Measurements from ENCODE around the gene MEP1B. TPM values are rescaled to one million over a fixed set of nuclear protein-coding genes. Genes with fewer than 3 reads are reported as not detected.
"Not testable (repeated sequence)": the region's sequence is repeated elsewhere in the genome, so short reads cannot be mapped to it uniquely, and the experiment has no call there.

The MEP1B gene
- total RNA-seq, 1 donor from 2014 or later = 0.10 TPM

- intact Hi-C loops (cut with micrococcal nuclease) = no loop called here
These were observed 18.7 kb downstream of the MEP1B start for GRCh38 chr18:32208577-32208976.

- intact Hi-C loops (cut with micrococcal nuclease) = no loop called here
These were observed 20.0 kb downstream of the MEP1B start for GRCh38 chr18:32209685-32210445.

GRCh38 chr18:32213693-32214092 lies 23.9 kb downstream of the MEP1B start:
- intact Hi-C loops (cut with micrococcal nuclease) = no loop called here

- intact Hi-C loops (cut with micrococcal nuclease) = no loop called here
These were observed 26.6 kb downstream of the MEP1B start for GRCh38 chr18:32216390-32216789.

- intact Hi-C loops (cut with micrococcal nuclease) = no loop called here
These were observed 29.7 kb downstream of the MEP1B start for GRCh38 chr18:32219431-32220018.

- intact Hi-C loops (cut with micrococcal nuclease) = not testable (repeated sequence)
These were observed 43.5 kb downstream of the MEP1B start for GRCh38 chr18:32233348-32233747.

GRCh38 chr18:32237049-32237448 lies 47.2 kb downstream of the MEP1B start:
- intact Hi-C loops (cut with micrococcal nuclease) = no loop called here

- intact Hi-C loops (cut with micrococcal nuclease) = no loop called here
These were observed 48.9 kb downstream of the MEP1B start for GRCh38 chr18:32238635-32239268.

GRCh38 chr18:32242395-32242794 lies 52.6 kb downstream of the MEP1B start:
- intact Hi-C loops (cut with micrococcal nuclease) = no loop called here

- intact Hi-C loops (cut with micrococcal nuclease) = no loop called here
These were observed 53.5 kb downstream of the MEP1B start for GRCh38 chr18:32243358-32243757.

GRCh38 chr18:32244881-32245280 lies 55.0 kb downstream of the MEP1B start:
- intact Hi-C loops (cut with micrococcal nuclease) = no loop called here

- intact Hi-C loops (cut with micrococcal nuclease) = no loop called here
These were observed 59.5 kb downstream of the MEP1B start for GRCh38 chr18:32249147-32249929.

- intact Hi-C loops (cut with micrococcal nuclease) = no loop called here
These were observed 61.6 kb downstream of the MEP1B start for GRCh38 chr18:32251466-32251865.

- intact Hi-C loops (cut with micrococcal nuclease) = no loop called here
These were observed 62.5 kb downstream of the MEP1B start for GRCh38 chr18:32252141-32252860.

GRCh38 chr18:32255570-32255969 lies 65.7 kb downstream of the MEP1B start:
- intact Hi-C loops (cut with micrococcal nuclease) = no loop called here

GRCh38 chr18:32257084-32257785 lies 67.4 kb downstream of the MEP1B start:
- intact Hi-C loops (cut with micrococcal nuclease) = no loop called here

- intact Hi-C loops (cut with micrococcal nuclease) = no loop called here
These were observed 68.3 kb downstream of the MEP1B start for GRCh38 chr18:32258148-32258547.

GRCh38 chr18:32258558-32259204 lies 68.8 kb downstream of the MEP1B start:
- intact Hi-C loops (cut with micrococcal nuclease) = no loop called here

- intact Hi-C loops (cut with micrococcal nuclease) = no loop called here
These were observed 69.7 kb downstream of the MEP1B start for GRCh38 chr18:32259553-32259952.

- intact Hi-C loops (cut with micrococcal nuclease) = no loop called here
These were observed 71.2 kb downstream of the MEP1B start for GRCh38 chr18:32261003-32261402.

Measured in T-helper 1 cell treated with Interleukin-12 subunit alpha and Interleukin-12 subunit beta and Interleukin-4 antibody, amounts not matched to agents 30 ng/mL and 1 ng/mL, for 36 hours (primary cell).